Dermis microvascular lymphatic vessel endothelial cell (primary cell): ENCODE data around the gene SUCLG2. TPM values are rescaled to one million over a fixed set of nuclear protein-coding genes. Genes with fewer than 3 reads are reported as not detected.

Source experiments
- DNase-seq, 2 donors: peaks; one replicate each; pipeline versions ENCODE4 v3.0.0 to v3.0.0-alpha.2; 2010; ENCODE audit warnings: low read depth in 2 of 2
- total RNA-seq: library from RNA; depleted of rRNA; stranded (reverse); fragments of >200 nt; gene quantifications from 2 replicates; pipeline ENCODE4 v1.2.1, GENCODE V29; 2014

SUCLG2 gene
- total RNA-seq, 1 donor from 2014 or later: 34.9 TPM

GRCh38 chr3:67649681-67650080 lies 4.7 kb downstream of the SUCLG2 start:
- no peak for DNase-seq

GRCh38 chr3:67648701-67649100 lies 5.7 kb downstream of the SUCLG2 start:
- no peak for DNase-seq

- no peak for DNase-seq
Measured at GRCh38 chr3:67648229-67648628, 6.2 kb downstream of the SUCLG2 start.

- peak in 1 of 2 donors; percentile 59 for DNase-seq
Measured at GRCh38 chr3:67647390-67647878, 7.0 kb downstream of the SUCLG2 start.

GRCh38 chr3:67646586-67647234 lies 7.7 kb downstream of the SUCLG2 start:
- peak in 1 of 2 donors; percentile 48 for DNase-seq

DNA sequence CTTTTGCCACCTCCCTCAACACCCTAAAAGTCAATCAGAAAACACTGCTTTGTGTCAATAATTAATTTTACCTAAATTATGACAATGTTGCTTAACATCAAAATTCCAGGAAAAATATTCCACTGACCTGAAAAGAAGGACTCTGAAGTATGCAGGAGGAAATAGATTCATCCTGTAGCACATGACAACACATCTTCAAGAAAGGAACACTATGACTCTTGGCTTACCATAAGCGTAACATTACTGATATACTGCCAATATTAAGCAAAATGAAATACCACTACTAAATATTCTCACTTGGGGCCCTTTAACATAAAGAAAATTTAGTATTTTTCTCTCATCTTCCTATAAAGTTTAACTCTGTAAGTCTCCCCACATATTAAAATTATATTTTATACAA lies 9.6 kb downstream of the SUCLG2 start:
- no peak for DNase-seq

GRCh38 chr3:67642734-67643133 lies 11.7 kb downstream of the SUCLG2 start:
- no peak for DNase-seq

GRCh38 chr3:67642190-67642589 lies 12.2 kb downstream of the SUCLG2 start:
- DNase-seq: no peak

GRCh38 chr3:67641451-67641850 lies 13.0 kb downstream of the SUCLG2 start:
- DNase-seq: no peak

DNA sequence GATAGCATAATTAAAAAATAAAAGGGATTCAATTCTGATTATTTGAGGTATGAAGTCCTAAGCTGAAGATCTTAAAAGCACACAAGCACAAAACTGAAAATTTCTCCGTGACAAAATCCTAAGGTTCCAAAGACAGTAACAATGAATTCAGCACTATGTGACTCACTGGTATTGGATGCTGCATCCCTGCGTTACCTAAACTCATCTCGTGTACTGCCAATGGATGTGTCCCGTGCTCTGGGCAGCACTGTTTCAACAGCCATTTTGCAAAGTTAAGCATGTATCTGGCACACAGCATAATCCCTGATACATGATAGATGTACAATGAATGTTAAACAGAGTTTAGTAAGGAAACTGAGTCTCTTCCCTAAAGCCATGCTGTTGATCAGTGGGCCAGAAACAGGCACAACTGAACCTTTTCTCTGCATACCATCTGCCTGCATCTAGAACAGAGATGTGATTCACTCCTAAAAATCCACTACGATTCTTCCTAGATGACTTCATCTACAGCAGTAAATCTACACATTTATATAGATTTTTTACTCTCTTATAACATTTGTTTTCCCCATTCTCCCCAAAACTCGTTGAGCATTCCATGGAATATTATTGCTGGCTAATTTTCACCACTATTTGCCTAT lies 14.3 kb downstream of the SUCLG2 start:
- DNase-seq: no peak

DNA sequence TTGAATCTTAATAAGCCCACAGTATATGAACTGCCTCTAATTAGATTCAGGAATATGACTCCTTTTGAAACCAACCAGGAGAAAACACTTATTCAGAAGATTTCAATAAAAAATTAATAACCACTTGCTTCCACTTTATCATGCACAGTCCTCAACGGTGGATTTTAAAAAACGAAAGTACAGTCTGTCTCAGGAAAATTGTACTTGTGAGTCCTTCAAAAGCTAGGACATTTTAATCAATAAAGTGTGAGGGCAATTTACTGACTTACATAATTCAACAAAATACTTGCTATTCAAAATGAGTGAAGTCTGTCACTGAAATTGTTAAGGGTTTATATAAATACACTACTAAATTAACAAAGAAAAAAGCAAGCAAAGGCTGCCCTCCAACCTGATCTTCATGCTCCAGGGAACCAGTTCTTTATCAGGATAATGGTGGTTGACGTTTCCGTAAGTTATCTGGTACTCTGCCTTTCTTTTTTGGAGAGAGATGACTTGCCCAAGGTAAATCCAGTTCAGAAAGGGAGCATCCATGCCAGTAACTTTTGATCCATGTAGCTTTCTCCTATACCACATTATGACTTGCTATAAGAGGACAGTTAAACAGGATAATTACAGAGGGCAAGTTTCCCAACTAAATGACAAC lies 17.0 kb downstream of the SUCLG2 start:
- no peak for DNase-seq

DNA sequence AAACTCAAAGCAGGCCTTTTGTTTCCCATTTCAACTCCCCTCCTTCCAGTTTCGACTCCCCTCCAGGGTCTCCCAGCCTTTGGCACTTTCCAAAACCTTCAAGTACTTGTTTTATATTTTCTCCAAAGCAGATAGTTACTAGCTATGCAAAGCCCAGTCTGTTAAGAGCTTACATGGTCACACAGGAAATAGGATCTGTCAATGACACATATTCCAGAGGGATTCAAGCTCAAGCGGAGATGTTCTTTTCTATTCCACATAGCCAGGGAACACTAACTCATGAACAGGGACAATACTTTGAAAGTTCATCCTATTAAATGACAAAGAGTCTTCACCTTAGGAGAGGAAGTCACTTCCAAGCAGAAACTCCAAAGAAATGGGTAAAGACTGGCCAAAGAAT lies 18.6 kb downstream of the SUCLG2 start:
- peak in 1 of 2 donors; percentile 10 for DNase-seq

DNA sequence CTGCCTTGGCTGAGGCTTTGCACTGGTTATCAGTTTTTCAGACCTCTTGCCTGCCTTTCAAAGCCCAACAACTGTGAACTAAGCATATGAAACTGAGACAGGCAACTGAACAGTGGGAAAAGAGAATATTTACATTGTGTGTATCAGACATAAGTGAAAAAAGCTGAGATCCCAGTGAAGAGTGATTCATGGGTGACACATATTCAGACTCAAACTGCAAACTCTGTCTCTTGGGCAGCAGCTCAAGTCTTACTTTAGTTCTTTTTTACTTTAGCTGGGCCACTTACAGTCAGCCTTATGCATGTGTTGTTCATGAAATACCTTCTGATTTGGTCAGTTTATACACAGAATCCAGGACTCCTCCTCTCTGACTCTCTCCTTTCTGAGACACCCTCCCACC lies 19.2 kb downstream of the SUCLG2 start:
- DNase-seq: peak in 1 of 2 donors; percentile 32

- no peak for DNase-seq
Measured at GRCh38 chr3:67630666-67631362, 23.6 kb downstream of the SUCLG2 start.

DNA sequence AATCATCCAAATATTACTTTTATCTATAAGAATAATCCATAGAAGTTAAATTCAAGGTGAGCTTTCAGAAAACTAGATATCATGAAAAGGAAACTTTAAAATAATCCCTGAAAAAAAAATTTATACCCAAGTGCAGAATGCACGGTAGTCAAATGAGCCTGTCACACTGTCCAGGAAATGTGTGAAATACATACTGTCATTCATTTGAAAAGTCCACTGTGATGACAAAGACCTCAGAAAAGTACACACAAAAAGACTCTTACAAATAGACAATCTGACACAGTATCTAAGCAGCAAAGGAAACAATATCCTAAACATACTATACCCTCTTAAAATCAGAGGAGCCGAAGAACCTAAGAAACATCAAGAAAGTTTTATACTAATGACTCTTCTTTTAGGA lies 29.7 kb downstream of the SUCLG2 start:
- DNase-seq: no peak

DNA sequence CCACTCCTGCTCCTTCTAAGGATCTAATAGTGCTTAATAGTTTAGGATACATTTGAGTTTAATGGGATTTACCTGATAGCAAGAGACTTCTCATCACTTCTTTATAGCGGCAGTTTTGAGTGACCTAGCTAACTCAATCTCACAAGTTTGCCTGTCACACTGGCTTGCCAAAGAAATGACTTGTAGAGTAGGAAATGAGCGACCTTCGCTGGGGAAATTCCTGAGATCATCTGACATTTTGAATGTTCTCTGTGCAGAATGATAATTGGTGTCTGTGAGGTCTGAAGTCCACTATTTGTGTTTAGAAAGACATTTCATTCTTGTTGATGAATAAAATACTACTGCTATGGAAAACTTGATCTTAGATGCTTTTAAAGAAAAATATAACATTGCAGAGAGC lies 30.3 kb downstream of the SUCLG2 start:
- peak in 1 of 2 donors; percentile 16 for DNase-seq

GRCh38 chr3:67622652-67623051 lies 31.8 kb downstream of the SUCLG2 start:
- no peak for DNase-seq

DNA sequence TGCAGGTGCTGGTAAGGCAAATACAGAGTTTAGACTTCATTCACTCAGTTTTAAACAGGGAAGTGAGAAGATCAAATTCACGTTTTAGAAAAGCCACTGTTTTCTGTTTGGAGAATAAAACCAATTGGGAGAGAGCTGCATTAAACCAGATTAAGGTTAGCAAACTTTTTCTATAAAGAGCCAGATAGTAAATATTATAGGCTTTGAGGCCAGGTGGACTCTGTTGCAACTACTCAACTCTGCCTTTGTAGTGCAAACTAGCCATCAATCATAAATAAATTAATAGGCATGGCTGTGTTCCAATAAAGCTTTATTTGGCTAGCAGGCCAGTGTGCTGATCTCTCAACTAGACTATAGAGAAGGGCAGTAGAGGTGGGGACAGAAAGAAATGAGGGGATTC lies 33.5 kb downstream of the SUCLG2 start:
- no peak for DNase-seq

DNA sequence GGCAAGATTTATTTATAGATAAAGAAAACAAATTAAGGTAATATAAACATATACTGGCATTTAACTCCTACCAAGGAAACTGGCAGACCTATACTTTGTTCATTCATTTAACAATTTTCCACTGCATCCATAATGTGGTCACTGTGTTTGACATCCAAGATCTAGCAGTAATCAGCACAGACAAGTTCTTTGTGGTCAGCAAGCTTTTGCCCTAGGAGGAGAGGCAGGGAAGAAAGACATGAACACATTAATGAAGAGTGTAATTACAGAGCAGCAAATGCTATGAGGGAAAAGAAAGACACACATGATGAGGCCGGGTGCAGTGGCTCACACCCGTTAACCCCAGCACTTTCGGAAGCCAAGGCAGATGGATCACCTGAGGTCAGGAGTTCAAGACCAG lies 34.4 kb downstream of the SUCLG2 start:
- no peak for DNase-seq

- no peak for DNase-seq
Measured at GRCh38 chr3:67617518-67617917, 36.9 kb downstream of the SUCLG2 start.

DNA sequence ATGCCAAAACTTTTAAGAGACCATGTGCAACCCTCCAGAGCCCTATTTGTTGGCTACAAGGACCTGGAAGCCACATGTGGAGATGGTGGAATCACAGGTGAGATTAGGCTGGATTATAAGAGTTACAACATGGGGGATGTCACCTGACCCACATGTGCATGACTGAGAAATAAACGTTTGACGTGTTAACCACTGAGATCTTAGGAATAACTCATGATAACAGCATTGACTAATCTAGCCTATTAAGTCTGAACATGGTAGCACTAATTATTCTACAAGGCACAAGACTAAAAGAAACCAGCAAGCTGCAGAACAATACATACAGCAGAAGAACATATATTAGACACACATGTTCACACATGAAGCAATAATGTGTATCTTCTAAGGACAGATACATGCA lies 38.4 kb downstream of the SUCLG2 start:
- DNase-seq: no peak

DNA sequence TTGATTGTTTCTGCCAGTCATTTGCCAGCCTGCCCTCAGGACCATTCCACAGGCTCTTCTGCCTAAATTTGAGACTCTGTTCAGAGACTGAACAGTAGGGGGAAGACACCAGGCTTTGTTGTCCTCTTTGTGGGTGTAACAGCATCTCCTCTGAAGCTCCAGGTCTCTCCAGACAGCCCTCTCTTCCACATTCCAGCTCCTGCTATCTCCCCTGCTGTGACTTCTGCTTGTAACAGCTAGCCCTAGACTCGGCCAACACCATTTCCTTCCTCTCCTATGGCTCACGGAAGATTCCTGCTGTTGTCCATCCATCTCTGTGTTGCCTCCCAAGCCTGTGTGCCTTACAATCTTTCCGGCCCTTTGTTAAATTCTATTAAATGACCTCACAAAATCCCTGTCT lies 40.2 kb downstream of the SUCLG2 start:
- peak in 1 of 2 donors; percentile 54 for DNase-seq
